Keratinocyte (primary cell): Measurements from ENCODE around the gene RAB42. TPM values are rescaled to one million over a fixed set of nuclear protein-coding genes. Genes with fewer than 3 reads are reported as not detected.

Source experiments
- DNase-seq: peaks from one replicate; pipeline ENCODE4 v3.0.0-alpha.2; 2011; ENCODE audit warnings: low read depth, missing footprints, low spot score
- FAIRE-seq: peaks from 2 replicates; lab custom pipeline; 2011; peaks lifted over from hg19 to GRCh38; lab: Jason Lieb, UNC
- H2AFZ ChIP-seq: 2 replicates; pipeline ENCODE4 v1.6.0; 2012; ENCODE audit warnings: low read length, control low read depth, inconsistent platforms; ENCODE audit not compliant: control insufficient read depth
- H3K27ac ChIP-seq: 2 replicates; pipeline ENCODE4 v1.5.1; 2011; ENCODE audit warnings: low read length; ENCODE audit not compliant: control insufficient read depth, insufficient read depth
- H3K27me3 ChIP-seq: 3 replicates; pipeline ENCODE4 v1.6.0; 2011; ENCODE audit warnings: low read length; ENCODE audit not compliant: control insufficient read depth, insufficient read depth; ENCODE audit errors: extremely low read depth
- H3K36me3 ChIP-seq, 2 experiments: 2 replicates in 1 of 2; 3 replicates in 1 of 2; pipeline ENCODE4 v1.5.1; 2011; ENCODE audit warnings: low read length in 2 of 2, mild to moderate bottlenecking in 1 of 2; ENCODE audit not compliant: control insufficient read depth in 2 of 2, insufficient read depth in 2 of 2; ENCODE audit errors: extremely low read depth in 1 of 2
- H3K4me1 ChIP-seq: 3 replicates; pipeline ENCODE4 v1.5.1; 2011; ENCODE audit warnings: low read length; ENCODE audit not compliant: control insufficient read depth, insufficient read depth; ENCODE audit errors: extremely low read depth
- H3K4me2 ChIP-seq: 3 replicates; pipeline ENCODE4 v1.6.0; 2011; ENCODE audit warnings: low read depth, low read length; ENCODE audit not compliant: control insufficient read depth, insufficient read depth; ENCODE audit errors: extremely low read depth
- H3K4me3 ChIP-seq, 3 experiments: fragments of 200-600 bp in 1 of 3; sonication (generic) in 1 of 3; 2 replicates in 2 of 3; 3 replicates in 1 of 3; pipeline ENCODE4 v1.5.1; 2011 to 2016; ENCODE audit warnings: low read length in 3 of 3, mild to moderate bottlenecking in 3 of 3, control low read depth in 2 of 3, inconsistent platforms in 1 of 3, low read depth in 1 of 3, mixed read lengths in 1 of 3, mixed run types in 1 of 3, moderate library complexity in 1 of 3; ENCODE audit not compliant: control insufficient read depth in 2 of 3, insufficient read depth in 2 of 3; ENCODE audit errors: extremely low read depth in 1 of 3
- H3K79me2 ChIP-seq: 2 replicates; pipeline ENCODE4 v1.6.0; 2012; ENCODE audit warnings: low read length; ENCODE audit not compliant: control insufficient read depth, insufficient read depth
- H3K9ac ChIP-seq: 3 replicates; pipeline ENCODE4 v1.6.0; 2011; ENCODE audit warnings: low read length; ENCODE audit not compliant: control insufficient read depth, insufficient read depth; ENCODE audit errors: extremely low read depth
- H3K9me1 ChIP-seq: 3 replicates; pipeline ENCODE4 v1.6.0; 2011; ENCODE audit warnings: low read length; ENCODE audit not compliant: control insufficient read depth, insufficient read depth; ENCODE audit errors: extremely low read depth
- H3K9me3 ChIP-seq: 2 replicates; pipeline ENCODE4 v1.5.1; 2012; ENCODE audit warnings: low read depth, low read length; ENCODE audit not compliant: control insufficient read depth
- H4K20me1 ChIP-seq: 3 replicates; pipeline ENCODE4 v1.6.0; 2011; ENCODE audit warnings: low read length; ENCODE audit not compliant: control insufficient read depth, insufficient read depth; ENCODE audit errors: extremely low read depth
- EZH2 ChIP-seq: IDR thresholded peaks from one replicate; pipeline ENCODE4 v1.6.1; 2012; ENCODE audit warnings: inconsistent platforms, mild to moderate bottlenecking, low read length, moderate library complexity
- dilution Hi-C: fragments of 300-500 bp; cut with MboI; formaldehyde crosslinking; loops from one replicate; pipeline ENCODE4 v1.7.0; 2020; ENCODE audit warnings: low sequenced_read_pairs; ENCODE audit not compliant: extremely low pct_ligation_motif_present
- polyA plus RNA-seq, 5 experiments: library from polyadenylated mRNA; depleted of rRNA in 3 of 5; stranded (reverse) in 3 of 5; stranded (forward) in 1 of 5; unstranded in 1 of 5; fragments of >200 nt; gene quantifications; 1 replicate in 1 of 5; 2 replicates in 3 of 5; 3 replicates in 1 of 5; pipeline versions ENCODE4 v1.2.1 to v1.2.3, GENCODE V29; 2011 to 2012; ENCODE audit warnings: missing spikeins in 2 of 5, low read depth in 1 of 5, low replicate concordance in 1 of 5
- TF ChIP-seq, protein P1 (sequence below), 3 experiments: IDR thresholded peaks in 1 of 3; conservative IDR thresholded peaks in 1 of 3; optimal IDR thresholded peaks in 1 of 3; 2 replicates in 2 of 3; 3 replicates in 1 of 3; pipeline versions ENCODE3 to v1.5.1; 2011; ENCODE audit warnings: low read length in 3 of 3, mild to moderate bottlenecking in 3 of 3, moderate library complexity in 2 of 3, control low read depth in 1 of 3, inconsistent platforms in 1 of 3; ENCODE audit not compliant: insufficient read depth in 2 of 3; ENCODE audit errors: extremely low read depth in 1 of 3

The RAB42 gene
- polyA plus RNA-seq, 1 donor (not counting 4 experiments of a cell fraction or from before 2014, with no cell fraction given): 0.05 TPM

DNA sequence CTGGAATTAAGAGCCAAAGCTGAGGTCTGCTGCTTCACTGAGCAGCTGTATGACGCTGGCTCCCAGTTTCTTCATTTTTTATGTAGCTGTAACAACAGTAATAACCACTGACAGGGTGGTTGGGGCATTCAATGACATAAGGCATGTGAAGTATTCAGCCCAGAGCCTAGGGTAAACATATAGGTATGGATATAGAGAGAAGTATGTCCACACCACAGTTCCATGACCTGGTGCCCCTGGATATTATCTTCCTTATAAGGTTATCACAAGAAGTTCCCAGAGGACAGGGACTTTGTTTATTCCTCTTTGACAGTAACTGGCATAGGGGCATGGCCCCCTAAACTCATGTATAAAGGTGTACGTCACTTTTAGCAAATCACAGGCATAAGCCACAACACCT, 14.7 kb downstream of the RAB42 start:
- Histone ChIP-seq H4K20me1 (no peaks in the 10 kb centered on the region), H3K4me1 (peaks cover 7% of the 10 kb centered on the region), H3K4me2 (no peak overlapping the region), H3K9me3 (no peaks in the 10 kb centered on the region), H3K36me3 (peaks cover 20 to 23% of the 10 kb centered on the region in 2 experiments), H3K27ac (no peak overlapping the region), H3K4me3 (no peak overlapping the region), H2AFZ (no peak overlapping the region), H3K79me2 (no peaks in the 10 kb centered on the region), H3K27me3 (no peaks in the 10 kb centered on the region), H3K9me1 (no peaks in the 10 kb centered on the region), H3K9ac (no peak overlapping the region)
- dilution Hi-C loops: no loop called here
- FAIRE-seq: no peak
- DNase-seq: no peak
- no peak for TF ChIP-seq EZH2
- TF ChIP-seq, protein P1, sequence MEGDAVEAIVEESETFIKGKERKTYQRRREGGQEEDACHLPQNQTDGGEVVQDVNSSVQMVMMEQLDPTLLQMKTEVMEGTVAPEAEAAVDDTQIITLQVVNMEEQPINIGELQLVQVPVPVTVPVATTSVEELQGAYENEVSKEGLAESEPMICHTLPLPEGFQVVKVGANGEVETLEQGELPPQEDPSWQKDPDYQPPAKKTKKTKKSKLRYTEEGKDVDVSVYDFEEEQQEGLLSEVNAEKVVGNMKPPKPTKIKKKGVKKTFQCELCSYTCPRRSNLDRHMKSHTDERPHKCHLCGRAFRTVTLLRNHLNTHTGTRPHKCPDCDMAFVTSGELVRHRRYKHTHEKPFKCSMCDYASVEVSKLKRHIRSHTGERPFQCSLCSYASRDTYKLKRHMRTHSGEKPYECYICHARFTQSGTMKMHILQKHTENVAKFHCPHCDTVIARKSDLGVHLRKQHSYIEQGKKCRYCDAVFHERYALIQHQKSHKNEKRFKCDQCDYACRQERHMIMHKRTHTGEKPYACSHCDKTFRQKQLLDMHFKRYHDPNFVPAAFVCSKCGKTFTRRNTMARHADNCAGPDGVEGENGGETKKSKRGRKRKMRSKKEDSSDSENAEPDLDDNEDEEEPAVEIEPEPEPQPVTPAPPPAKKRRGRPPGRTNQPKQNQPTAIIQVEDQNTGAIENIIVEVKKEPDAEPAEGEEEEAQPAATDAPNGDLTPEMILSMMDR (optimal IDR thresholded peaks at IDR 0.05 in 1 of 3, IDR thresholded peaks at IDR 0.05 in 1 of 3, conservative IDR thresholded peaks at IDR 0.05 in 1 of 3; ENCODE audit: extremely low read depth in 1 of 3, insufficient read depth in 2 of 3, low read length in 3 of 3): no peak

DNA sequence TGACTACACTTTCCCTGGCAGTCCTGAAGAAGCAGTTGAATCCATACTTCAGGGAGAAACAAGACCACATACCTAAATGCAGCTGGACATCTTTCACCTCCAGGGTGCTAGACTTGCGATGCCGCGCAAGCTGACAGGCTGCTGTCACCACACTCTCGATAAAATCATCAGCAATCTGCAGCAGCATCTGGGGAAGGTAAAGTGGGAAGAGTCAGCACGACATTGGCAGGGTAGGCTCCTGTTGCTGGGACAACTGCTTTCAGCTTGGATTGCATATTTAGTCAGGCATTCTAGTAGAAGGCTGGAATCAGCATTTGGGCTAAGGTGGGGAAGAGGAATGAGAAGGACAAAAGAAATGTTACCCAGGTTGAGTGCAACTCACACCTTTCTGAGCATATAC, 21.1 kb downstream of the RAB42 start:
- H3K27me3 ChIP-seq: no peaks in the 10 kb centered on the region
- no peaks in the 10 kb centered on the region for H3K9me3 ChIP-seq
- H3K36me3 ChIP-seq: peaks cover 12 to 17% of the 10 kb centered on the region in 2 experiments
- no peak overlapping the region for H3K4me2 ChIP-seq
- no peak overlapping the region for H2AFZ ChIP-seq
- TF ChIP-seq, protein P1 (optimal IDR thresholded peaks at IDR 0.05 in 1 of 3, IDR thresholded peaks at IDR 0.05 in 1 of 3, conservative IDR thresholded peaks at IDR 0.05 in 1 of 3; ENCODE audit: extremely low read depth in 1 of 3, insufficient read depth in 2 of 3, low read length in 3 of 3): no peak
- no peak for TF ChIP-seq EZH2
- FAIRE-seq: no peak
- H4K20me1 ChIP-seq: no peaks in the 10 kb centered on the region
- H3K4me1 ChIP-seq: no peaks in the 10 kb centered on the region
- no peak overlapping the region for H3K27ac ChIP-seq
- dilution Hi-C loops: no loop called here
- no peaks in the 10 kb centered on the region for H3K79me2 ChIP-seq
- DNase-seq: no peak
- no peak overlapping the region for H3K9ac ChIP-seq
- H3K4me3 ChIP-seq: no peak overlapping the region
- no peaks in the 10 kb centered on the region for H3K9me1 ChIP-seq
